GM18873 (cell line): ENCODE data around the gene FBXO31.

Experiments
- ATAC-seq: cut with Tn5 transposase; IDR thresholded peaks from one replicate; pipeline ENCODE4 v1.9.1; 2021; ENCODE audit warnings: mild to moderate bottlenecking, moderate library complexity, moderate number of reproducible peaks; ENCODE audit not compliant: unreplicated experiment, low FRiP score

Gene FBXO31, protein sequence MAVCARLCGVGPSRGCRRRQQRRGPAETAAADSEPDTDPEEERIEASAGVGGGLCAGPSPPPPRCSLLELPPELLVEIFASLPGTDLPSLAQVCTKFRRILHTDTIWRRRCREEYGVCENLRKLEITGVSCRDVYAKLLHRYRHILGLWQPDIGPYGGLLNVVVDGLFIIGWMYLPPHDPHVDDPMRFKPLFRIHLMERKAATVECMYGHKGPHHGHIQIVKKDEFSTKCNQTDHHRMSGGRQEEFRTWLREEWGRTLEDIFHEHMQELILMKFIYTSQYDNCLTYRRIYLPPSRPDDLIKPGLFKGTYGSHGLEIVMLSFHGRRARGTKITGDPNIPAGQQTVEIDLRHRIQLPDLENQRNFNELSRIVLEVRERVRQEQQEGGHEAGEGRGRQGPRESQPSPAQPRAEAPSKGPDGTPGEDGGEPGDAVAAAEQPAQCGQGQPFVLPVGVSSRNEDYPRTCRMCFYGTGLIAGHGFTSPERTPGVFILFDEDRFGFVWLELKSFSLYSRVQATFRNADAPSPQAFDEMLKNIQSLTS

GRCh38 chr16:87383505-87384161 lies at the start of gene FBXO31:
FBXO31 (minus strand) TSS chr16:87383776; CDS start chr16:87383744, 32 bp downstream.
- peak; percentile 40 for ATAC-seq

- ATAC-seq, result no peak
These were observed 48.8 kb upstream of the FBXO31 start for GRCh38 chr16:87432330-87432915.

DNA sequence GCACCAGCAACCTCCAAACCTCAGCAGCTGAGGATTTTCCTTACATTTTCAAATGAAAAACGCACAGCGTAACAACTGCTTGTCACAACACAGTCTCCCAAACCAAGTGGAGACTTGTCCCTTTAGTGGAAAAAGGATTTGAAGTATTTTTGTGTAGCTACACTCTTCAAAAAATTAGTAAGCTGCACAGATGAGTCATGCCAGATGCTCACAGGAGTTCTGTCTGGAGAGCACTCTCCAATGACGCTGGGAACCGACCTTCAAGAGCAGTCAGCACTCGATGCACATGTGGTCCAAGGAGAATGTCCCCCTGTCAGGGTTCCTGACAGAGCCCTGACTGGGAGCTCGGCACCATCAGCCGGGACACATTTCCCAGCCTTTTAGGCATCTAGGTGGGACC lies 48.4 kb upstream of the FBXO31 start:
- ATAC-seq, result no peak

DNA sequence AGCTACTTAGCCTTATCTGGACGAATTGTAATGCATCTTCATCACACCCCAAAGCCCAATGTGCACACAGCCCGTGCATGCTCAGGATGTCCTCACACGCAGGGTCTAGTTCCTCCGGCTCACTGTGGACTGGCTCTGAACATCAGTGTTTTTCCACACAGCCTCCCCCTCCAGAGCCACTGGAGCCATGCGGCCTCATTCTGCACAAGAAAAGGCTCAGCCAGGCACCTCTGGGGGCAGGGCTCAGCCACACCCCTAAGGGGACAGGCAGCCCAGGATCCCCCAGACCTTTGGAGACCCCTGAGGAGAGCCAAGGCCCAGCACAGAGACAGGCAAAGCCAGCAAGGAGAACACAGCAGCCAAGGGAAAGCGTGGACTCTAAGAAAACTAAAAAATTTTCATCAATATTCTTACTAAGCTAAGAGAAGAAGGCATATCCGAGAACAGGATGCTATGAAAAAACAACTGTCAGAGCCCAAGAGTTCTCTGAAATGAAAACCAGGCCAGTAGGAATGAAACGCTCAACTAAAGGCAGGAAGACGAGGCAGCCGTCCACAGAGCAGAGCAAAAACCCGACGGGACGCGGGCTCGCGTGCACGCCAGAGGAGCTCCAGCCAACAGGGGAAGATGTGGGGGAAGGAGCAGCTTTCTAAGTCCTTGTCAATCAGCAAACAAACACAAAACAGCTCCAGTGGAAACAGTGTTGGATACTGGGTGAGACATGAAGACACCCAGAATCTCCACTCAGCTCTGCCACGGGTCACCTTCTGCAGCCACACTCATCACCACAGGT lies 43.0 kb upstream of the FBXO31 start:
- ATAC-seq, result no peak

DNA sequence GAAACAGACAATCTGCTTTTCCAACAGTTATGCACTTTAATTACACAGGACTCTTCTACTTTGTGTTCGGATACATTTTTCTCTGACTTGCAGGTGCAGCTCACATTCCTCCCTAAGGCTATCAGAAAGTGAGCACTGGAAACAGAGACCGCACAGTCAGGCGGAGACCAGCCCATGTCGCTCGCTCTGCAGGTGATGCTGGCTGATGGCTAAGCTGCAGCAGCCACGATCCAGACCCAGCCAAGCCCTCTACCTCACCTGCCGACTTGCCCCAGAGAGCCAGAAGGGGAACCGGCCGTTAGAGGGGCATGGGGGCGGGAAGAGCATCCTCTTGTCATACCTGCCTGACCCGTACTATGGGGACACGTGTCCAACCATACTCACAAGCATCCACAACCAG lies 42.4 kb upstream of the FBXO31 start:
- no peak for ATAC-seq

DNA sequence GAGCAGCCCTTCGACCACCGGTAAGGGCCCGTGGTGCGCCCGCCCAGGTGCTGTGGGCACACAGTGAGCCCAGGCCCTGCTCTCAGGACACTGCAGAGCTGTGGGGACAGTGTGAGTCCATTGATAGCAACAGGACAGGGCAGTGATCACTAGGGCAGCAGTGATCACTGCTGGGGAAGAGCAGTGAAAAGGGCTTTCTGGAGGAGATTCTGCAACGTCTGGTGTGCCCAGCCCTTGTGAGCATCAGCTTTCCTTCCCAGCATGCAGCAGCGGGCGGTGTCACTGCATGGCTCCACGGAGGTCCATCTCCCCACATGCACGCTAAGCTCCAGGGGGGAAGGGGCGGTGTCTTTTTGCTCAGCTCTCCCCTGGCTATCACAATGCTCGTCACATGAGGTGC lies 40.7 kb upstream of the FBXO31 start:
- no peak for ATAC-seq

GRCh38 chr16:87423429-87423828 lies 39.9 kb upstream of the FBXO31 start:
- no peak for ATAC-seq

GRCh38 chr16:87422106-87422505 lies 38.5 kb upstream of the FBXO31 start:
- ATAC-seq, result no peak

DNA sequence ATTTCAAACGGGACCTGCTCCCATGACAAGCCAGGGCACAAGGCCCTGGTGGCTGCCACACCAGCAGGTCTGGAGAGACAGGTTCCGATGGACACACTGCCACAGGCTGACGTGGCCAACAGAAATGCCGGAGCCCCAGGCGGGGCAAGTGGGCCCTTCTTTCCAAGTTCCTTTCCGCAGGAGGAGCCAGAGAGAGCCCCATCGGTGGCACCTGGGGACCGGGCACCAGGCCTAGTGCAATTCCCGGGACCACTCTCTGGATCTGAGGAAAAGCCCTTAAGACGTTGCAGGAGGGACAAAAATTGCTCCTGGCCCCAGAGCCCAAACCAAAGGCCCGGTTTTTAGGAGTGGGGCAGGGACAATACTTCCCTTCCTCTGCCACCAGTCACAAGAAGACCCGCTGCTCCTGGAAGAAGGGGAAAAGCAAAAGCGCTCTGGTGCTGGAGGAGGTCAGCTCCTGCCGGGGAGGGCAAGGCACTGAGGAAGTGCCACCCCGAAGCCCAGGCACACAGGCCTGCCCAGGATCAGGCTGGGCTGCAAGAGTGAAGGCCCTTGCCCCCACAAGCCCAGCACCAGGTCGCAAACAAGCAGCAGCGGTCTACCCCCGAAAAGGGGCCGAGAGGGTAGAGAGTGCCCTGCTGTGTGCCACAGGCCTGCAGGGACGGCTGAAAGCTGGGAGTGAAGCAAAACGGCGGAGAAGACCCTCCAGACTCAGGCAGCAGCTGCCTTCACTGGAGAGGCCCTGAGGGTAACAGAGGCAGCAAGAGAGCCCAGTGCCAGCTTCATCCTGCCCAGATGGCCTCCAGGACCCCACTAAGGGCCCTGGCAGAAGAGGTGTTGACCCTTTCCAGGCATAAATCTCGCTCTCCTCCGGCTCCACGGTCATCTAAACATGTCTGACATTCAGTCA lies 37.7 kb upstream of the FBXO31 start:
- ATAC-seq, result no peak

DNA sequence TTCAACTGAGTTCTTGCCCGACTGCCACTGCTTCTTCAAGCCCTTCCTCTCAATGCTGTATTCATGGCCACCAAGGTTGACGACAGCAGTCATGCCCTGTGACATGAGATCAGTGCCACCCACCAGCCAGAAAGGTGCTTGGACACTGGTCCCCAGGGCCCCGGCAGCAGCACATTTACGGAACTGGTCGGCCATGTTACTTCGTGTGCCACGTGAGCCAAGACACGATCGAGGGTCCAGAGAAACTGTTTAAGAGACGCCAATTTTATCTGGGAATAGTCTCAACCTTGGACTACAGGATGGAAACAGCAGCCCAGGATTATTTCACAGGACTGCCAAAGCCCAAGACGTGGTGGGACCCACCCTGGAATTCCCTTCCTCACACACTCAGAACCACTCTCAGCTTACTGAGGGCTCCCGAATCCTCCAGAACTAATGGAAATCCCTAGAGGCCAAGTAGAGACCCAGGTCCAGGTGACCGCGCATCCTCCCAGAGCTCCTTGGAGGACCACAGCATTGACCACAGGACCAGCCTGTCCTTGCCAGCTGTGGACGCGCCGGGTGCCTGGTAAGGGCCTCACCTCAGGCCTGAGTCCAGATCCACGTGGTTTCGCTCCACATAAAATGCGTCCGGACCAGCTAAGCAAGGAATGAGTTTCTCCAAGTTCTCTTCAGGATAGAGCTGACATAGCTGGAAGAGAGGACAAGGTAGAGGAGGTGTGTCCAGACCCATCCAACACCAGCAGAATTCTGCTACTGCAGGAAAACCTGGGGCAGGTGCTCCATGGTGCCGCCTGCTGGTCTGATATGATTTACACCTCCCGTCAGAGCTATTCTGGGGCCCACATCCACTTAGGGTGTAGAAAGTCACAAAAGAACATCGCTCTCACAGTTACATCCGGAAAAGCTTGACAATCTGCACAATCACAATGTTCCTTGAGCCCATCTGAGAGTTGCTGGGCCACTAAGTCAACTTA lies 36.7 kb upstream of the FBXO31 start:
- ATAC-seq, result no peak

DNA sequence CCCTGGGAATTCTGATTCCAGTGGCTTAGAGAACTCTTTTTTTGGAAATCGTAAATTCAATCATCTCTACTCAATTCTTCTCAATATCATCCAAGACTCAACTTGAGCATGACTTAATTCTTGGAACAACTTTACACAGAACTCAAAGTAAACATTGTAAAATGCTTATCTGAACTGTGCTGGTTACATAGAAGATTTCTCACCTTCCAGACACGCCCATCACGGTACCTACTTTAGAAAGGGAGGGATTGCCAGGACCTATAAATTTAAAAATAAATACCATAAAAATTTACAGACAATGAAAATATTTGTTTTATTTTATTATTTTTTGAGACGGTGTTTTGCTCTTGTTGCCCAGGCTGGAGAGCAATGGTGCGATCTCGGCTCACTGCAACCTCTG lies 35.1 kb upstream of the FBXO31 start:
- ATAC-seq, result no peak

- no peak for ATAC-seq
These were observed 34.6 kb upstream of the FBXO31 start for GRCh38 chr16:87418216-87418615.

DNA sequence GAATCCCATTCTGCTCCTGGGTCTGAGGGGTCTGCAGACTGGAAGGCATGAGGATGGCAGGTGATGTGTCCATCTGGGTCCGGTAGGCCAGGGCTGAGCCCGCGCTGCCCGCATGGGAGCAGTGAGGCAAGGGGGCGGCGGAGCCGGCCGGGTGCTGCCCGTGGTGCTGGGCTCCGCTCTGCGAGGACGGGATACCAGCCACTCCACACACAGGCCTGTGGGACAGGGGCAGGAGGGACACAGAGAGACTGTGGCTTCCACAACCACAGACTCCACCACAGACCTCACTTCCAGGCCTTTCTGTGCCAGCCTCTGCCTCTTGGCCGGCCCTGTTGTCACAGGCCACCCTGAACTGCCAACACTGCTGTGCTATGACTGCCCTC lies 33.9 kb upstream of the FBXO31 start:
- ATAC-seq, result no peak

DNA sequence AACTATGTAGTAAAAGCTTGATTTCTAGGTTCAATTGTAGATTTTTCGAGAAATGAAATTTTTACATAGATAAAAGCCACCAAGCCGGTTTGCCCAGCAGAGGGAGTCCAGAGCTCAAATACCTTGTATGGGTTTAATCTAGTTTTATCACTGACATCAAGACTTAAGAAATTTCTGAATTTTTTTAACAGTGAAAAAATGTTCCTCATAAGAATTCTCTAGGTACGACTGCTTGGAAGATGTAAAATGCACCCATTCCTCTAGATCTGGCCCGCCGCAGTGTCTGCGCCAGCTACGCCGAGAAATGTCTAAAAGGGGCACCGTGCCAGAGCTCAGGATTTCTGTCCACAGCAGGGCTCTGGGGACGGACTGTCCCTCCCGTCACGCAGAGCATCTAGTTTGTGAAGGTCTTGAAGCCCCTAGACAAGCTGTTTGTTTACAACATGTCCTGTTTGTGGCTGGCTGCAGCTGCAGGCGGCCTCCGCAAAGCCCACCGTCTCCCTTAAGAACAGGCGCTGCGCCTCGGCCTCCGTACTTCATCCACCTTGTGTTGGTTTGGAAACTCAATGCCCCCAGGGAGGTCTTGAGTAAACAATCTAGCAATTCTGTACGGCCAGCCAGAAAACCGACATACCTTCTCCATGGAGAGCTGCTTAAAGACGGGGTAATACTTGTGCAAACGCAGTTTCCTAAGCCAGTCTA lies 33.4 kb upstream of the FBXO31 start:
- no peak for ATAC-seq

- ATAC-seq, result no peak
These were observed 31.9 kb upstream of the FBXO31 start for GRCh38 chr16:87415441-87415840.

DNA sequence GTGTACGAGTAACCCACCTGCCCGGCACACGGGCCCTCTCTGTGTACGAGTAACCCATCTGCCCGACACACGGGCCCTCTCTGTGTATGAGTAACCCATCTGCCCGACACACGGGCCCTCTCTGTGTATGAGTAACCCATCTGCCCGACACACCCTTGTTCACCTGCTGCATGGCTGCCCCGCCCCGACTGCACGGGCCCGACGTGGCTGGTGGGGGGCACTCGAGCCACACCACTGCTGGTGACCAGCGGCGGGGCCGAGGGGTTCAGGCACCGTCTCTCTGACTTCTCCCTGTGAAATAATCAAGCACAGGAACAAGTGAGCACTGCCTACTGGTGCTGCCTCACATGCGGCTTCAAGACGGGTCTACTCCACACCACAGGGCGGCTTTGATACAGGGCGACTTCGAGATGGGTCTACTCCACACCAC lies 30.7 kb upstream of the FBXO31 start:
- ATAC-seq, result no peak

GRCh38 chr16:87412996-87413421 lies 29.4 kb upstream of the FBXO31 start:
- no peak for ATAC-seq
